HG02840 (cell line): ENCODE measurements around the gene LSAMP.

Experiments
- ATAC-seq: cut with Tn5 transposase; IDR thresholded peaks from one replicate; pipeline ENCODE4 v1.9.1; 2021; ENCODE audit warnings: mild to moderate bottlenecking, moderate library complexity, moderate number of reproducible peaks; ENCODE audit not compliant: unreplicated experiment, low FRiP score

Gene LSAMP

GRCh38 chr3:116301422-116301821, 143.9 kb downstream of the LSAMP start:
- no peak for ATAC-seq

- ATAC-seq: no peak
Measured at GRCh38 chr3:116300226-116300625, 145.1 kb downstream of the LSAMP start.

GRCh38 chr3:116299646-116300081, 145.6 kb downstream of the LSAMP start:
- no peak for ATAC-seq

GRCh38 chr3:116298151-116298550, 147.1 kb downstream of the LSAMP start:
- no peak for ATAC-seq

GRCh38 chr3:116291141-116291540, 154.1 kb downstream of the LSAMP start:
- no peak for ATAC-seq

GRCh38 chr3:116288485-116288884, 156.8 kb downstream of the LSAMP start:
- ATAC-seq: no peak

- no peak for ATAC-seq
Measured at GRCh38 chr3:116285781-116286421, 159.4 kb downstream of the LSAMP start.

- ATAC-seq: no peak
Measured at GRCh38 chr3:116281313-116282143, 163.8 kb downstream of the LSAMP start.

GRCh38 chr3:116280130-116280740, 165.1 kb downstream of the LSAMP start:
- ATAC-seq: no peak

- ATAC-seq: no peak
Measured at GRCh38 chr3:116276675-116277074, 168.6 kb downstream of the LSAMP start.

- no peak for ATAC-seq
Measured at GRCh38 chr3:116270056-116270455, 175.2 kb downstream of the LSAMP start.

GRCh38 chr3:116267116-116267515, 178.2 kb downstream of the LSAMP start:
- ATAC-seq: no peak

- no peak for ATAC-seq
Measured at GRCh38 chr3:116265976-116266584, 179.2 kb downstream of the LSAMP start.

- no peak for ATAC-seq
Measured at GRCh38 chr3:116265320-116265695, 180.0 kb downstream of the LSAMP start.

GRCh38 chr3:116264546-116265319, 180.6 kb downstream of the LSAMP start:
- ATAC-seq: no peak

GRCh38 chr3:116263842-116264545, 181.3 kb downstream of the LSAMP start:
- no peak for ATAC-seq

GRCh38 chr3:116260491-116260890, 184.8 kb downstream of the LSAMP start:
- ATAC-seq: no peak

- no peak for ATAC-seq
Measured at GRCh38 chr3:116259984-116260383, 185.3 kb downstream of the LSAMP start.

- no peak for ATAC-seq
Measured at GRCh38 chr3:116256843-116257485, 188.3 kb downstream of the LSAMP start.
